Neuron (in vitro differentiated cells): ENCODE results near the gene IRF4.

Experiments used
- H2AFZ ChIP-seq: one replicate; pipeline ENCODE4 v1.6.1; 2013; ENCODE audit warnings: low read depth, mild to moderate bottlenecking, inconsistent platforms, low read length, moderate library complexity
- H3K27me3 ChIP-seq: one replicate; pipeline ENCODE4 v1.6.1; 2013; ENCODE audit warnings: low read length; ENCODE audit not compliant: insufficient read depth
- H3K36me3 ChIP-seq: one replicate; pipeline ENCODE4 v1.6.1; 2013; ENCODE audit warnings: low read length; ENCODE audit not compliant: insufficient read depth
- H3K4me1 ChIP-seq: one replicate; pipeline ENCODE4 v1.6.1; 2013; ENCODE audit warnings: low read length; ENCODE audit not compliant: insufficient read depth
- H3K4me3 ChIP-seq: 2 replicates; pipeline ENCODE4 v1.5.1; 2013; ENCODE audit warnings: mild to moderate bottlenecking, low read length, moderate library complexity
- H3K9me3 ChIP-seq: one replicate; pipeline ENCODE4 v1.6.1; 2013; ENCODE audit warnings: low read length

The IRF4 gene

DNA sequence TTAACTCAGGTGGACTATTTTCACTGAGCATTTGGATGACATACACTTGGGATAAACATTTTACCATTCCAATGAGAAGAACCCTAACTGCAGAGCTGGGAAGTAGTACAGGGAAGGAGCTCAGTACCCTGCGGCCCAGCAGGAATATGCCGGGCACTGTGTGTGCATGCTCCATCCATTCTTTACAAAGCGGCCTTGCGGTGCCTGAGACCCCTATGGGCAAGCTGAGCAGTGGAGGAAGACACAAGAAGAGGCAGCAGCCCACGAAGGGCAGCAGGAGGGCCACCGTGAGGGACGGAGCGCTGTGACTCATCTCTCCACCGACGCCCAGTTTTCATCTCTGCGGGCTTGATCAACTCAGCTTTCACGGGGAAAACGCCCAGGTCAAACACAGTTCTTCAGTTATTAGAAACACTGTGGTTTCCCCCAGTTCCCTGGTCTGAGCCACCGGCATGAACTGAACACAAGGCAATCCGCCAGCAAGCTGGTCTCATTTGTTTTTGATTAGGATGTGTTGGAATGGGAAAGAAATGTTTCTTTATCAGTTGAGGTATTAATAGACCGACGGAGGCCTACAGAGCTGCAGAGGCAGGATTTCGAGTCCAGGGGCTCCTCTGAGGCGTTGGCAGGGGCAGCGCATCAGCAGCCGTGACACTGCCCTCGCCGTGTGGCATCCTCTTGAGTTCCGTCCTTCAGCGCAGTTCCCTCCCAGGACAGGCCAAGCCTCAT, 44.9 kb downstream of the IRF4 start:
- H3K4me1 ChIP-seq: no peaks in the 10 kb centered on the region
- H2AFZ ChIP-seq: no peak overlapping the region
- no peak overlapping the region for H3K4me3 ChIP-seq
- H3K36me3 ChIP-seq: no peaks in the 10 kb centered on the region
- peaks cover 3% of the 10 kb centered on the region for H3K27me3 ChIP-seq
- no peaks in the 10 kb centered on the region for H3K9me3 ChIP-seq

DNA sequence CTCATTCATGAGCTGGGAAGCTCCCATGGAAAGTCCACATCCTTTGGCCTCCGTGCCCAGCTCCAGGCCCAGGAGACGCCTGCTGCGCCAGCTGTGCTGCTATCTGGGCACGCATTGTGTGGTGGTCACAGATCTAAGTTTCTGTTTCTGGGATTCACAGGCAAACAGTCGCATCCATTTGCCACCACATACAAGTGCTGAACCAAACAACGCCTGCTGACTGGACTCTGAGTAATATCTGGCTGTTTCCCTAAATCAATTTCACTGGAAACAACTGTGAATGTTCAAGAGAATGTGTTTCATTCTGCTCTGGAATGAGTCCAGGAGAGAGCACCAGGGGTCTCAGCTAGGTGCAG, 45.5 kb downstream of the IRF4 start:
- H3K4me1 ChIP-seq: no peaks in the 10 kb centered on the region

DNA sequence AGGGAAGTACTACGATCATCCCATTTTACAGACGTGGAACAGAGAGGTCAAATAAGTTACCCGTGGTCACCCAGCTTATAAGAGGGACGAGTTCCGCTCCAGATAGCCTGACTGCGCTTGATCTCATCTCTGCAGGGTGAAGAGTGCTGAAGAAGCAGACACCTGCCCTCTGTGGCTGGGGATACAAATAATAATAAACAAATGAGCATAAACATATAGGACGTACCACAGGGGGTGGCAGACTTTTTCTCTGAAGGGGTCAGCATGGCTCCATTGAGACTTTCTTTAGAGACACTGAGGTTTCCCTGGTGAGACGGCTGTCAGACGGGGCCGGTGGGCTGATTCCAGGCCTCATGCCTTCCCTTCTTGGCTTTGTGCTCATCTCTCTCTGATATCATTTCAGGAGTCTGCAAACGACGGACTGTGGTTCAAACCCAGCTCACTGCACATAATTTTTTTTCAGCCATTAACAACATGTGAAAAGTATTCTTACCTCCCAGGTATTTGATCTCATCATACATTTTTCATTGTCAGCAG, 47.1 kb downstream of the IRF4 start:
- H3K9me3 ChIP-seq: no peaks in the 10 kb centered on the region
- H2AFZ ChIP-seq: no peak overlapping the region
- H3K4me1 ChIP-seq: no peaks in the 10 kb centered on the region
- H3K27me3 ChIP-seq: peaks cover 3% of the 10 kb centered on the region
- no peak overlapping the region for H3K4me3 ChIP-seq
- no peaks in the 10 kb centered on the region for H3K36me3 ChIP-seq

More for the DNA sequence above, 45.5 kb downstream of the IRF4 start:
- no peak overlapping the region for H2AFZ ChIP-seq
- H3K36me3 ChIP-seq: no peaks in the 10 kb centered on the region
- peaks cover 3% of the 10 kb centered on the region for H3K27me3 ChIP-seq
- no peak overlapping the region for H3K4me3 ChIP-seq
- no peaks in the 10 kb centered on the region for H3K9me3 ChIP-seq

DNA sequence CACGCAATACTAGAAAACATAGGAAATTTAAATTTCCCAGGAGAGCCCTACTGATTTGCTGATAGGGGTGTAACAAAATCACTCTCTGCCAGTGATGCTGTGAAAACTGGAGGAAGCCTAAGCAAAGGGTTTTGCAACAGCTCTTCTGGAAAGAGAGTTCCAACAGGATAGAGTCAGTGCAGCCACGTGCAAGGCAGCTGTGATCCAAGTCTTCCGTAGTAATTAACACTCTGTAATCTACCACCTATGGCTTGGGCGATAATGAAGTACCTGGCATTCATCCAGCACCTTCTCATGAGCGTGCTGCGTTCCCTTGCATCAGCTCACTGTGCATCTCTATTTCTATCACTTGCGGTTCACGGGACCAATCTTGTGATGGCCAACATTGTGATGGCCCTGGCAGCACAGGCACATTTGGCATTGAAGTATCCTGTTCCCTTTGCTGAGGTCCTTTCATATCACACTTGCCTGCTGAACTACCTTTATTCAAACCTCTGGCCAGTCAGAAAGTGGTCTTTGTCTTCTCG, 48.2 kb downstream of the IRF4 start:
- H3K4me1 ChIP-seq: no peaks in the 10 kb centered on the region
- peaks cover 3% of the 10 kb centered on the region for H3K27me3 ChIP-seq
- no peak overlapping the region for H3K4me3 ChIP-seq
- H2AFZ ChIP-seq: no peak overlapping the region
- H3K36me3 ChIP-seq: no peaks in the 10 kb centered on the region
- H3K9me3 ChIP-seq: no peaks in the 10 kb centered on the region

DNA sequence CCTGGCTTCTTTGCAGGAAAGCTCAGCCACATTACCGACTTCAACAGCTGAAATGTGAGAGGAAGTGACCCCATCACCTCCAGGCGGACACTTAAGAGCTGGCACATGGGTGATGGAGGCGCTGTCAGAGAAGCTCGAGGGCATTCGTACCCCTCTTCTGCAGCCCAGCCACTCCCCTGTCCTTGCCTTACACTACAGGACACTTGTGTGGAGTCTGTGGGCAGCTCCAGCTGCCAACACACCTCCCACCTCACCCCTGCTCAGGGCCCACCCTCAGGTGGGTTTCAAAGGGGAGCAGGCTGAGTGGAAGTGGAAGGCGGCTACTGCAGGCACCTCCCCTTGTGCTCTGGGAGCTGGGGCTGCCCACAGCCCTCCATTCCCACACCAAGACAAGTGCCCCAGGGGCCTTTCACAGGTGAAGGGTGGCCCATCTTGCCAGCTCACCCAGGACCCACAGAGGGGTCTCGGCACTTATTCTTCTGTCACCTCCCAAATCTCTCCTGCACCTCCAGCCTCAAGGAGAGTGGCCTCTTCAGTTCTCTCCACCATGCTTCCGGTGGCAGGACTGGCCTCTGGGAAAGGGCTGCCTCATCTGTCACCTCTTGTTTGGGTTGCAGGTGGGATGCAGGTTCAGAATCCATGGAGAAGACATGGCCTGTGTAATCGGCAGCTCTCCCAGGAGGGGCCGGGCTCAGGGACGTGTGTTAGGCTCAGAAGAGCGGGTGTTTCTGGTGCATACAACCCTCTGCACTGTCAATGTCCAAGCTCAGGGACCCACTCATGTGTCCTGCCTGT, 49.8 kb downstream of the IRF4 start:
- H3K27me3 ChIP-seq: peaks cover 7% of the 10 kb centered on the region
- H3K9me3 ChIP-seq: no peaks in the 10 kb centered on the region
- no peak overlapping the region for H3K4me3 ChIP-seq
- no peaks in the 10 kb centered on the region for H3K4me1 ChIP-seq
- no peak overlapping the region for H2AFZ ChIP-seq
- no peaks in the 10 kb centered on the region for H3K36me3 ChIP-seq

DNA sequence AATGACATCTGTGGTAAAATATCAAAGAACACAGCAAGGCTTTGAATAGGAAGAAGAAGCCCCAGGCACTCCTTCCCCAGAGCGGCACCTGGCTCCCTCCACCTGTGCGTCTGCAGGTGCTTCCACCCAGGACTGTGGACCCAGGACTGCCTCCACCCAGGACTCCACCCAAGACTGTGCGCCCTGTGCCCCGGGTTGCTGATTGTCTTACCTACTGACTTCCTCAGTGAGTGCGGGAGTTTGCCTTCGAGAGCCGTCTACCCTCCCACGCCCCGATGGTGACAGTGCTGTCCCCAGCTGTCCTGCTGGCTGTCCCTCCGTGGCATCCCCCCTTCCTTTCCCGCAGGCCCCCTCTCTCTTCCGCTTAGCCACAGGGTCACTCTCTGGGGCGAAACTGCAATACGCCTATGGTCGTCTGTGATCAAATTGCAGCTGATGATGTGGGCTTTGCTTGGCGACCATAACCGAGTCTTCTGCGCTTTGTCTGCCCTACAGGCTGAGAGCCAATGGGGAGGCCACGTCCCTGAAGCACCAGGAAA, 52.1 kb downstream of the IRF4 start:
- Histone ChIP-seq H3K9me3 (peaks cover under 1% of the 10 kb centered on the region), H3K4me3 (no peak overlapping the region), H2AFZ (no peak overlapping the region), H3K27me3 (peaks cover 7% of the 10 kb centered on the region), H3K36me3 (no peaks in the 10 kb centered on the region), H3K4me1 (no peaks in the 10 kb centered on the region)

DNA sequence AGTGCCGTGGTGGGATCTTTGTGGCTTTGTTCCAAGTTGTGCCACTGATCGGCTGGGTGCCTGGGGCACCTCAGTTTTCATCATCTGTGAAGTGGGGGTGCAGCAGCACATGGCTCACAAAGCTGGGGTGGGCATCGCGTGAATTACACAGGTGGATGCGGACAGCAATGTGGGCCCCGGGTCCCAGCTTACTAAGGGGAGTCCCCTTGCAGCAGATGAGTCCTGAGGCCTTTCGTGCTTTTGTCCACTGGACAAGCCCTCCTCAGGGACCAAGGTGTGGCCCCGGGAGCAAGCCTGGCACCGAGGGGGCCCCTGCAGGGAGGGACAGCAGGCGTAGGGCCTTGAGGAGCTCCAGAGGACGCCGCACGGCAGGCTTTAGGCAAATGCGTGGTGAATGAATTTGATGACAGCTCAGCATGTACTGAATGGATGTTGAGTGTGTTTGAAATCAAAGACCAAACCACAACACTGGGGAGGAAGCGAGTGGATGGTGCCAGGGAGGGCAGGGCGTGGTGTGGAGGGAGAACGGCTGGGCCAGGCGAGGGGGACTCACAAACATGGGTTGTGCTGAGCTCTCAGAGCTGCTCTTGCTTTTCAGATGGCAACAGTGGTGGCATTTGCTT, 53.2 kb downstream of the IRF4 start:
- H3K36me3 ChIP-seq: no peaks in the 10 kb centered on the region

DNA sequence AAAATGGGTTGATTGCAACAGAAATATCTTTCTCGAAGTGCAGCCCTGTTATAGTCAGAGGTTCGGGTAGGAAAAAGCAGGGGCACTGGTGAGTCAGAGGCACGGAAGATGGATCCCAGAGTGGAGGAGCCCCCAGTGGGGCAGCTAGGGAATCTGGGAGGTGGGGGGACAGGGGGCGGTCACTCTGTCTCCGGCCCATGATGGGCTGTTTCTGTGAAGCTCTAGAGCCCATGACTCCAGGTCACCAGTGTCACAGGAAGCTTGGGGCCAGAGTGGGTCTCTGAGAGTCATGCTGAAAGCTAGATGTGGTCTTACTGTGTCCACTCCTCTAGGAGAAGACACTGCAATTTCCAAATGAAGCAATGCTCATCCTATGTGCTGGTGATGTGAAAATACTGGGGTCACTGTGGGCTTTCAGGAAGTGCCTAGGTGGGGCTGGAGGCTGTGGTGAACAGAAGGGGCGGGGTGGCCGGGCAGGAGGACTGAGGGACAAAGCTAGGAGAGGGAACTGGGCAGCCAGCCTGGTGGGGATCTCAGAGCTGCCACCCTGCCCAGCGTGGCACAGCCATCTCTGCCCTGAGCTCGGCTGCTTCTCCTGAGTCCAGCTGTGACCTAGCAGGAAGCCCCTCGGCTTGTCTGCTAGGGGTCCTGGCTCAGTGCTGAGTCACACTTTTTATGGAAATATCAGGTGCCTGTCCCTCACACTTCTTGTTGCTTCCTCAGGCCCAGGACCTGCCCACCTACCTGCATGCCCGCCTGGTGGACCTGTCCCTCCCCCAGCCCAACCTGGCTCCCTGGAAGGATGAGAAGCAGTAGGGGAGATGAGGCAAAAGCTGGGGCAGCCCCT, 54.2 kb downstream of the IRF4 start:
- H3K4me3 ChIP-seq: no peak overlapping the region
- peaks cover 1% of the 10 kb centered on the region for H3K9me3 ChIP-seq
- no peaks in the 10 kb centered on the region for H3K4me1 ChIP-seq
- H2AFZ ChIP-seq: no peak overlapping the region
- peaks cover 4% of the 10 kb centered on the region for H3K27me3 ChIP-seq
- no peaks in the 10 kb centered on the region for H3K36me3 ChIP-seq

More for the DNA sequence above, 53.2 kb downstream of the IRF4 start:
- Histone ChIP-seq H2AFZ (no peak overlapping the region), H3K4me3 (no peak overlapping the region), H3K4me1 (no peaks in the 10 kb centered on the region), H3K9me3 (peaks cover 1% of the 10 kb centered on the region), H3K27me3 (peaks cover 5% of the 10 kb centered on the region)

DNA sequence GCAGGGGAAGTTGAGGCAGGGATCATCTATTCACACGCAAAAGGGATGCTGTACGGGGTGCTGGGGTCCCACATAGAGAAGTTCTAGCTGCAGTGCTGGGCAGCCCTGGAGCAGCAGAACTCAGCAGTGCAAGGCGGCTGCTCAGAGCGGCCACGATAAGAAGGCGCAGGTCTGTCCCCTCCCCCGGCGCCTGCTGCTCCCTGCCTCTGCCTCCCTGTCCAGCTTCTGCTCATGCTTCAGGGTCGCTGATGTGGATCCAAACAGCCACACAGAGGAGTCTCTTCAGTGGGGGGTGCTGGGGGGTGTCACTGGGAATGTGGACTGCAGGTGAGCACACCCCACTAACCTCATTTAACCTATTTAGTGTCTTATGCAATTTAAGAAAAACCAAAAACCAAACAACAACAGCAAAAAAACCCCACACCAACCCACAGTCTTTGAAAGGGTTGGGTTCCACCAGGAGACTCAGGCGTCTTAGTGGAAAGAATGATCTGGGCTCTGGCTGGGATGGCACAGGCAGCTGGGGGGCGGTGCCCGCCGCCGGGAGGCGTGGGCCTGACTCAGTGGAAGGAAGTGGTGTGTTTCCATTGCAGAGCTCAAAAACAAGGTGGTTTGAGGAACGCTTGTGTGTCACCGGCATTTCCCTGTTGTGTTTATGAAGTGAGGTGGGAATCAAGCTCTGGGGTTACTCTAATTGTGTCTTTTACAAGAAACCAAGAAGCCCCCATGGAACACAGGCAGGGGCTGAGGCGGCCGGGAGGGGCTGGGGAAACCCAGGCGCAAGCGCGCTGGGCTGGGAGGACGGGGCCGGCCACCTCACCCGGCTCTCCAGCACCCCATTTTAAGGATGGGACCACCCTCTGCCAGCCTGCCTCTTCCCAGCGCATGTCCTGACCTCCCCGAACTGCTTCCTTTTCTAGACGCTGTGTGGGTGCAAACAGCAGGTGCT, 55.1 kb downstream of the IRF4 start:
- no peaks in the 10 kb centered on the region for H3K36me3 ChIP-seq
- no peak overlapping the region for H3K4me3 ChIP-seq
- H3K27me3 ChIP-seq: peaks cover 4% of the 10 kb centered on the region
- peaks cover 1% of the 10 kb centered on the region for H3K9me3 ChIP-seq
- no peak overlapping the region for H2AFZ ChIP-seq
- no peaks in the 10 kb centered on the region for H3K4me1 ChIP-seq

DNA sequence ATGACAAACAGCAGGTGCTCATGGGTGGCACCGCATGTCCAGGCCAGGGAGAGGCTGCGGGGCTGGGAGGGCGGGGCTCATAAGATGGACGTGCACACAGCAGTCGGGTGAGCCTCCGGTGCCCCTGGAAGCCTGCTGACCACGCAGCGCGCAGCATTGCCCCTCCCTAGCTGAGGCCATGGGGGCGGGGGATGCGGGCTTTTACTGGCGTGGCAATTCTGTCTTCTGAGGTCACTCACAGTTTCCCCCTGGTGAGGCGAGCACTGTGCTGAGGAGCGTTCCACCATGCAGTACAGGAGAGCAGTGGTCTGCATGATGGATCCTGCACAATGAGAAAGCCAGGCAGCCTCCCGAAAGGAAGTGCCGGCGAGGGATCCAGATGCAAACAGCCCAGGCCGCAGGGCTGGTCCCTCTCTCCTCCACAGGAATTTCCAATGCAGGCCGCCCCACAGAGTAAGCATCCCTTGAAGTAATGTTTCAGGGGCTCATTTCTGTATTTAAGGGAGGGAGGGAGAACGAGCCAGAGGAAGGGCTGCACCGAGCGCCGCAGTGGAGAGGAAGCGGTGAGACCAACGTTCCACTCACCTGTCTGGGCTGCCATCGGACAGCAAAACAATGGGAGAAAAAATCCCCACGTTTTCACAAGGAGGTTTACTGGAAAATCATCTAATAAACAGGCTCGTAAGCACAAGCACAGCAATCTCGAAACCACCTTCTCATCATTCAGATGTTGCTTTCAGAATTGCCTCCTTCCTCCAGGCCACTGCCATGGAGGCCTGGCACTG, 56.0 kb downstream of the IRF4 start:
- Histone ChIP-seq H2AFZ (no peak overlapping the region), H3K36me3 (no peaks in the 10 kb centered on the region), H3K9me3 (peaks cover 1% of the 10 kb centered on the region), H3K27me3 (peaks cover 4% of the 10 kb centered on the region), H3K4me1 (no peaks in the 10 kb centered on the region), H3K4me3 (no peak overlapping the region)
